SJCRH30 (cell line): ENCODE data around the gene KCNG3. TPM values are rescaled to one million over a fixed set of nuclear protein-coding genes. Genes with fewer than 3 reads are reported as not detected.

Experiments used
- DNase-seq, 2 experiments: peaks; one replicate each; pipeline ENCODE4 v3.0.0-alpha.2; 2015 to 2020
- H3K27ac ChIP-seq: fragments of 250-450 bp; sonication (Bioruptor Pico); 2 replicates; pipeline ENCODE4 v1.5.1; 2020; ENCODE audit warnings: mild to moderate bottlenecking, moderate library complexity
- H3K27me3 ChIP-seq: fragments of 250-450 bp; sonication (Bioruptor Pico); 2 replicates; pipeline ENCODE4 v1.5.1; 2020; ENCODE audit warnings: mild to moderate bottlenecking, moderate library complexity
- H3K36me3 ChIP-seq: fragments of 250-450 bp; sonication (Bioruptor Pico); 2 replicates; pipeline ENCODE4 v1.5.1; 2020; ENCODE audit warnings: mild to moderate bottlenecking, moderate library complexity
- H3K4me1 ChIP-seq: fragments of 250-450 bp; sonication (Bioruptor Pico); 2 replicates; pipeline ENCODE4 v1.5.1; 2020; ENCODE audit warnings: mild to moderate bottlenecking, moderate library complexity
- H3K4me3 ChIP-seq: fragments of 250-450 bp; sonication (Bioruptor Pico); 2 replicates; pipeline ENCODE4 v1.5.1; 2020; ENCODE audit warnings: mild to moderate bottlenecking, moderate library complexity
- H3K9me3 ChIP-seq: fragments of 250-450 bp; sonication (Bioruptor Pico); replicated peaks from 2 replicates; pipeline ENCODE4 v1.5.1; 2020; ENCODE audit warnings: mild to moderate bottlenecking, moderate library complexity
- total RNA-seq: library from RNA; depleted of rRNA; stranded (reverse); fragments of >200 nt; shearing (Covaris generic); gene quantifications from 2 replicates; pipeline ENCODE4 v1.2.3, GENCODE V29; 2014; rRNA removed

Gene KCNG3
- total RNA-seq = 0.03 and 0.06 TPM in 2 replicates

GRCh38 chr2:42493468-42494354 is at the start of gene KCNG3:
KCNG3 (minus strand) TSS chr2:42493982; CDS start chr2:42493501, 481 bp downstream.
- H3K9me3 ChIP-seq = no peaks in the 10 kb centered on the region; the same call in none of the 2 replicates
- no peak for DNase-seq
- peak within 1 kb of the TSS; percentile 23 for H3K4me3 ChIP-seq
- H3K4me1 ChIP-seq = peaks cover 6% of the 10 kb centered on the region
- H3K36me3 ChIP-seq = no peaks in the 10 kb centered on the region
- no peak within 1 kb of the TSS; the same call in 1 of the 2 replicates for H3K27ac ChIP-seq
- H3K27me3 ChIP-seq = no peaks in the 10 kb centered on the region

DNA sequence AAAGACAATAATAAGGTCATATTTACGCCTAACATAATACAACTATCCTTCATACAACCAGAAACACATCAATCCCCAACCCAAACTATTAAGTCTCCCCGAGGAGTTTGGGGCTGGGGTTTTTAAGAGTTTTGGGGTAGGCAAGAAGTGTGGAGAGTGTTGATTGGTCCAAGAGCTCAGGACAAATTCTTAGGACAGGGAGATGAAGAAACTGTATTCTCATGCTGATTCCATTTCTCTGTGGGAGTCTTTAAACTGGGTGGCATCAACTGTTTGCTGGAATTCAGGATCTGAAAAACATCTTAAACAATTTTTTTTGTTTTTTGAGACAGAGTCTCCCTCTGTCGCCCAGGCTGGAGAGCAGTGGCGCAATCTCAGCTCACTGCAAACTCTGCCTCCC is 49.1 kb upstream of the KCNG3 start:
- no peak for DNase-seq
- no peak overlapping the region for H3K4me3 ChIP-seq
- H3K36me3 ChIP-seq = no peaks in the 10 kb centered on the region
- no peak overlapping the region for H3K27ac ChIP-seq
- no peaks in the 10 kb centered on the region for H3K9me3 ChIP-seq
- no peaks in the 10 kb centered on the region; the same call in 1 of the 2 replicates for H3K4me1 ChIP-seq
- no peaks in the 10 kb centered on the region for H3K27me3 ChIP-seq

DNA sequence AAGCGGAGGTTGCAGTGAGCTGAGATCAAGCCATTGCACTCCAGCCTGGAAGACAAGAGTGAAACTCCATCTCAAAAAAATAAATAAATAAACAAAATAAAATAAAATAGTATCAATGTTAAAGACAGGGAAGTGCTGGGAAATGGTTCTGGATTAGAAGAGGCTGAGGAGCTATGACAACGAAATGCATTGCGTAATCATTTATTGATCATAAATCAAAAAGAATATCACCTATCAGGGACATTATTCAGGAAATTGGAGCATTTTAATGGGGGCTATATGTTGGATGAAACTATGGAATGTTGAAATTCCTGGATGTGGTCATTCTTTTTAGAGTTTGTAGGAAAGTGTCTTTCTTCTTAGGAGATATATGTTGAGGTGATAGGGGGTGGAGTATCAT is 43.7 kb upstream of the KCNG3 start:
- Histone ChIP-seq H3K27me3 (no peaks in the 10 kb centered on the region), H3K4me1 (no peaks in the 10 kb centered on the region), H3K4me3 (no peak overlapping the region), H3K27ac (no peak overlapping the region), H3K9me3 (no peaks in the 10 kb centered on the region), H3K36me3 (no peaks in the 10 kb centered on the region)
- no peak for DNase-seq

DNA sequence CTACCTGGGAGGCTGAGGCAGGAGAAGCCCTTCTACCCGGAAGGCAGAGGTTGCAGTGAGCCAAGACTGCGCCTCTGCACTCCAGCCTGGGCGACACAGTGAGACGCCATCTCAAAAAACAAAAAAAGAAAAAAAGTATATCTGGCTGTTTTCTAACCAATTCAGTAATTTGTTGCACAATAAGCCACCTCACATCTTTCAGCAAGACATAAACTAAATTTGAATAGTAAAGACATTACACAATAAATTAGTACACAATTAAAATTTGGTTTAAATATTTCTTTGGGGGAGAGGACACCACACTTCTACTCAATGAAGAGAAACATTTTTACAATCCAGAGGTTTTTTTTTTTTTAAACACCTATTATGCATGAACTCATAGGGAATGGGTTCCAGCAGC is 38.6 kb upstream of the KCNG3 start:
- no peaks in the 10 kb centered on the region for H3K4me1 ChIP-seq
- no peak for DNase-seq
- H3K36me3 ChIP-seq = no peaks in the 10 kb centered on the region
- H3K27me3 ChIP-seq = no peaks in the 10 kb centered on the region
- H3K9me3 ChIP-seq = no peaks in the 10 kb centered on the region
- H3K27ac ChIP-seq = no peak overlapping the region
- H3K4me3 ChIP-seq = no peak overlapping the region

GRCh38 chr2:42523341-42523740 is 29.6 kb upstream of the KCNG3 start:
- H3K27ac ChIP-seq = no peak overlapping the region
- no peaks in the 10 kb centered on the region for H3K9me3 ChIP-seq
- peaks cover 5% of the 10 kb centered on the region; the same call in 1 of the 2 replicates for H3K4me1 ChIP-seq
- peak overlapping the region; percentile 29 for H3K4me3 ChIP-seq
- H3K27me3 ChIP-seq = 0 out of 2 replicates have a peak, but pooled peaks cover 3% of the 10 kb centered on the region
- peak; percentile 27 to 65 for DNase-seq
- no peaks in the 10 kb centered on the region for H3K36me3 ChIP-seq

DNA sequence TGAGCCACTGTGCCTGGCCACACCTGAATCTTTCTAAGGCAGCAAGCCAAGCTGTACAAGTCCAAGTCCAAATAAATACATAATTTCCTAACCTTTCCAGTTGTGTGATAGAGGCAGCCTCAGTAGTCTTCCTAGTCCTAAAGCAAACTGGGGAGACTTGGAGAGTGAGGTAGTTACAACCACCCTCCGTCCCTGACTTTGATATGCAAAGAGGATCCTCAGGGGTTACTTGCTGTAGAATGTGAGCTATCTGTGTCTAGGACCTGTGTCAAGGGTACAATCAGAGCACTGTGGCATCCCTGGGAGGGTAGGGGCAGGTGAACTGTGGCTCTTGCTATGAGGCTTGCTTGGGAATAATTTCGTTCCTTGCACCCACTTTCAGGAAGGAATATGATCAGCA is 28.3 kb upstream of the KCNG3 start:
- H3K27ac ChIP-seq = no peak overlapping the region
- no peaks in the 10 kb centered on the region for H3K9me3 ChIP-seq
- H3K36me3 ChIP-seq = no peaks in the 10 kb centered on the region
- no peak for DNase-seq
- no peak overlapping the region for H3K4me3 ChIP-seq
- H3K27me3 ChIP-seq = 0 out of 2 replicates have a peak, but pooled peaks cover 3% of the 10 kb centered on the region
- H3K4me1 ChIP-seq = peaks cover 5% of the 10 kb centered on the region; the same call in 1 of the 2 replicates

GRCh38 chr2:42519624-42520023 is 25.8 kb upstream of the KCNG3 start:
- DNase-seq = no peak
- H3K27ac ChIP-seq = no peak overlapping the region
- H3K36me3 ChIP-seq = no peaks in the 10 kb centered on the region

GRCh38 chr2:42516418-42516901 is 22.7 kb upstream of the KCNG3 start:
- H3K9me3 ChIP-seq = no peaks in the 10 kb centered on the region
- H3K4me3 ChIP-seq = no peak overlapping the region
- DNase-seq = no peak
- H3K36me3 ChIP-seq = no peaks in the 10 kb centered on the region
- H3K4me1 ChIP-seq = peaks cover under 1% of the 10 kb centered on the region; the same call in 1 of the 2 replicates
- H3K27me3 ChIP-seq = no peaks in the 10 kb centered on the region
- no peak overlapping the region for H3K27ac ChIP-seq

More at GRCh38 chr2:42519624-42520023, 25.8 kb upstream of the KCNG3 start:
- H3K4me1 ChIP-seq = peaks cover 5% of the 10 kb centered on the region; the same call in 1 of the 2 replicates
- 0 out of 2 replicates have a peak, but pooled peaks cover 3% of the 10 kb centered on the region for H3K27me3 ChIP-seq
- H3K4me3 ChIP-seq = no peak overlapping the region
- no peaks in the 10 kb centered on the region for H3K9me3 ChIP-seq

GRCh38 chr2:42513252-42513918 is 19.6 kb upstream of the KCNG3 start:
- H3K27me3 ChIP-seq = no peaks in the 10 kb centered on the region
- no peaks in the 10 kb centered on the region for H3K36me3 ChIP-seq
- H3K4me1 ChIP-seq = peaks cover 13% of the 10 kb centered on the region
- no peaks in the 10 kb centered on the region for H3K9me3 ChIP-seq
- no peak overlapping the region for H3K27ac ChIP-seq
- DNase-seq = peak; percentile 44 to 73
- H3K4me3 ChIP-seq = no peak overlapping the region

DNA sequence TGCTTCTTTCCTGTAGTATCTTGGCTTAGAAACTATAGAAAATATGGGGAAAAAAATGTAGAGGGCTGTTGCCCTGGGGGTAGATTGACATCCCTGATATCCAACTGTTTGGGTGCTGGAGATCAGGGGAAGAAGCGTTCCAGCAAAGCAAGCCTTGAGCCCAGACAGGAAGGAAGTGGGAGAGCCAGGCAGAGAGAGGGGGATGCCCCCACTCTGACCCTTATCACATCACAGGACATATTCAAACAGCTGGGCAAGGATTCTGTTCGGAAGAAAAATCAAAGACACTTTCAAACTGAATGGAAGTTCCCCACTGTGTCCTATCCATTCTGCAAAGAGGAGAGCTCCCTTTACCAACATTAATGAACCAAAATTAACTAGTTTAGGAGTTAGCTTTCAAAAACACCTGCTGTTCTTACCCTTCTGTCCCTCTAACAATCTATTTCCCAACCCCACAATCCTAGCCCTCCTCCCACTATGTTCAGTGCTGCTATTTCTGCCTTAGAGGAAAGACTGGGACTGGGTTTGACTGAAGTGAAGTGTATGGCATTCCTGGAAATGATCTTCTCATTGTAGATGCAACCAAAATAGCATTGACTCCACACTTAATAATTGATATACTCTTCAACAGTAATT is 16.9 kb upstream of the KCNG3 start:
- peaks cover 13% of the 10 kb centered on the region for H3K4me1 ChIP-seq
- H3K27ac ChIP-seq = peak overlapping the region; percentile 69
- no peaks in the 10 kb centered on the region for H3K9me3 ChIP-seq
- no peaks in the 10 kb centered on the region for H3K27me3 ChIP-seq
- peak; percentile 93 to 97 for DNase-seq
- H3K36me3 ChIP-seq = no peaks in the 10 kb centered on the region
- H3K4me3 ChIP-seq = peak overlapping the region; percentile 27

GRCh38 chr2:42510191-42510590 is 16.4 kb upstream of the KCNG3 start:
- Histone ChIP-seq H3K27ac (peak overlapping the region; percentile 69), H3K27me3 (no peaks in the 10 kb centered on the region), H3K9me3 (no peaks in the 10 kb centered on the region), H3K36me3 (no peaks in the 10 kb centered on the region), H3K4me1 (peaks cover 13% of the 10 kb centered on the region), H3K4me3 (peak overlapping the region; percentile 27)
- no peak for DNase-seq

- no peaks in the 10 kb centered on the region for H3K4me1 ChIP-seq
- no peaks in the 10 kb centered on the region for H3K27me3 ChIP-seq
- H3K27ac ChIP-seq = no peak overlapping the region
- H3K9me3 ChIP-seq = no peaks in the 10 kb centered on the region
- no peak for DNase-seq
- no peak overlapping the region for H3K4me3 ChIP-seq
- H3K36me3 ChIP-seq = no peaks in the 10 kb centered on the region
These were observed 10.8 kb upstream of the KCNG3 start for GRCh38 chr2:42504364-42505230.

DNA sequence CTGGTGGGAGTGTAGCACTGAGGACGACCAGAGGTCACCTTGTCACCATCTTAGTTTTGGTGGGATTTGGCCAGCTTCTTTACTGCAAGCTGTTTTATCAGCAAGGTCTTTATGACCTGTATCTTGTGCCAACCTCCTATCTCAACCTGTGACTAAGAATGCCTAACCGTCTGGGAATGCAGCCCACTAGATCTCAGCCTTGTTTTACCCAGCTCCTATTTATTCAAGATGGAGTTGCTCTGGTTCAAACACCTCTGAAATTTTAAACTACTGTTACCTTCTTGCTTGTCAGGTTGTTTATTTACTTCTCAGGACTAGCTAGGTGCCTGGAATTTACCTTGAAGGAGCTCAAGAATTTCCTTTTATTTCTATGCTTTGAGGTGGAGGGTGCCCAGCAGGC is 9.5 kb upstream of the KCNG3 start:
- no peaks in the 10 kb centered on the region for H3K36me3 ChIP-seq
- peaks cover 3% of the 10 kb centered on the region; the same call in 1 of the 2 replicates for H3K4me1 ChIP-seq
- H3K4me3 ChIP-seq = no peak overlapping the region
- H3K27me3 ChIP-seq = no peaks in the 10 kb centered on the region
- no peak overlapping the region for H3K27ac ChIP-seq
- H3K9me3 ChIP-seq = no peaks in the 10 kb centered on the region
- no peak for DNase-seq

GRCh38 chr2:42498497-42498896 is 4.7 kb upstream of the KCNG3 start:
- H3K4me3 ChIP-seq = no peak overlapping the region
- no peaks in the 10 kb centered on the region; the same call in none of the 2 replicates for H3K9me3 ChIP-seq
- H3K4me1 ChIP-seq = peaks cover 7% of the 10 kb centered on the region
- H3K36me3 ChIP-seq = no peaks in the 10 kb centered on the region
- DNase-seq = no peak
- no peak overlapping the region for H3K27ac ChIP-seq
- no peaks in the 10 kb centered on the region for H3K27me3 ChIP-seq
